ENCODE results near the gene ALKAL2.

ALKAL2 gene

GRCh38 chr2:290090-290722 is 2.3 kb upstream of the ALKAL2 start:
- DNase-seq (ENCODE audit: low read depth in 2 of 2): no peak

- DNase-seq (ENCODE audit: low read depth in 2 of 2): no peak
Measured at GRCh38 chr2:289362-290089, 1.6 kb upstream of the ALKAL2 start.

GRCh38 chr2:288758-289361 is 969 bp upstream of the ALKAL2 start:
- no peak for DNase-seq (ENCODE audit: low read depth in 2 of 2)

- DNase-seq (ENCODE audit: low read depth in 2 of 2): no peak
Measured at GRCh38 chr2:287471-287885, 413 bp downstream of the ALKAL2 start.

- DNase-seq (ENCODE audit: low read depth in 2 of 2): no peak
Measured at GRCh38 chr2:286774-287392, 1.0 kb downstream of the ALKAL2 start.

GRCh38 chr2:286035-286434 is 1.9 kb downstream of the ALKAL2 start:
- DNase-seq (ENCODE audit: low read depth in 2 of 2): no peak

GRCh38 chr2:285531-285930 is 2.4 kb downstream of the ALKAL2 start:
- DNase-seq (ENCODE audit: low read depth in 2 of 2): no peak

- no peak for DNase-seq (ENCODE audit: low read depth in 2 of 2)
Measured at GRCh38 chr2:284896-285492, 2.9 kb downstream of the ALKAL2 start.

- no peak for DNase-seq (ENCODE audit: low read depth in 2 of 2)
Measured at GRCh38 chr2:283996-284794, 3.7 kb downstream of the ALKAL2 start.

GRCh38 chr2:282371-283263 is 5.3 kb downstream of the ALKAL2 start:
- no peak for DNase-seq (ENCODE audit: low read depth in 2 of 2)

- DNase-seq (ENCODE audit: low read depth in 2 of 2): no peak
Measured at GRCh38 chr2:281381-281780, 6.5 kb downstream of the ALKAL2 start.

- DNase-seq (ENCODE audit: low read depth in 2 of 2): no peak
Measured at GRCh38 chr2:280650-281110, 7.2 kb downstream of the ALKAL2 start.

- DNase-seq (ENCODE audit: low read depth in 2 of 2): no peak
Measured at GRCh38 chr2:279956-280649, 7.8 kb downstream of the ALKAL2 start.

GRCh38 chr2:279366-279765 is 8.5 kb downstream of the ALKAL2 start:
- no peak for DNase-seq (ENCODE audit: low read depth in 2 of 2)

GRCh38 chr2:278927-279320 is 9.0 kb downstream of the ALKAL2 start:
- no peak for DNase-seq (ENCODE audit: low read depth in 2 of 2)

GRCh38 chr2:278312-278926 is 9.5 kb downstream of the ALKAL2 start:
- no peak for DNase-seq (ENCODE audit: low read depth in 2 of 2)

- DNase-seq (ENCODE audit: low read depth in 2 of 2): no peak
Measured at GRCh38 chr2:275466-275865, 12.4 kb downstream of the ALKAL2 start.

GRCh38 chr2:274503-274902 is 13.4 kb downstream of the ALKAL2 start:
- DNase-seq (ENCODE audit: low read depth in 2 of 2): no peak

- DNase-seq (ENCODE audit: low read depth in 2 of 2): no peak
Measured at GRCh38 chr2:273333-273732, 14.6 kb downstream of the ALKAL2 start.
